Neural crest cell (in vitro differentiated cells): ENCODE data around the gene MCC. TPM values are rescaled to one million over a fixed set of nuclear protein-coding genes. Genes with fewer than 3 reads are reported as not detected.

Experiments used
- DNase-seq: peaks from one replicate; pipeline ENCODE4 v3.0.0; 2021; ENCODE audit warnings: low read depth, mixed read lengths, low spot score
- H3K27ac Mint-ChIP-seq: one replicate; pipeline ENCODE4 v1.8.0; 2021; ENCODE audit warnings: mild to moderate bottlenecking, mixed read lengths; ENCODE audit not compliant: unreplicated experiment
- H3K27me3 Mint-ChIP-seq: 2 replicates; pipeline ENCODE4 v1.8.0; 2021; ENCODE audit warnings: low read depth, mild to moderate bottlenecking, mixed read lengths
- H3K36me3 Mint-ChIP-seq: 2 replicates; pipeline ENCODE4 v1.8.0; 2021; ENCODE audit warnings: low read depth, mild to moderate bottlenecking, mixed read lengths
- H3K4me1 Mint-ChIP-seq: 2 replicates; pipeline ENCODE4 v1.8.0; 2021; ENCODE audit warnings: mixed read lengths
- H3K4me3 Mint-ChIP-seq: one replicate; pipeline ENCODE4 v1.8.0; 2021; ENCODE audit warnings: mild to moderate bottlenecking, mixed read lengths
- H3K9me3 Mint-ChIP-seq: 2 replicates; pipeline ENCODE4 v1.8.0; 2021; ENCODE audit warnings: mixed read lengths
- total RNA-seq: library from RNA; stranded (reverse); gene quantifications from 2 replicates; pipeline ENCODE4 v1.2.1, GENCODE V29; 2021
- TF ChIP-seq, protein P1 (sequence below): fragments of 200-600 bp; sonication (generic); conservative IDR thresholded peaks from 2 replicates; pipeline ENCODE4 v1.5.0; 2021; ENCODE audit warnings: antibody characterized with exemption, mild to moderate bottlenecking

MCC gene
- total RNA-seq, 1 donor from 2014 or later, result 10.8 TPM

DNA sequence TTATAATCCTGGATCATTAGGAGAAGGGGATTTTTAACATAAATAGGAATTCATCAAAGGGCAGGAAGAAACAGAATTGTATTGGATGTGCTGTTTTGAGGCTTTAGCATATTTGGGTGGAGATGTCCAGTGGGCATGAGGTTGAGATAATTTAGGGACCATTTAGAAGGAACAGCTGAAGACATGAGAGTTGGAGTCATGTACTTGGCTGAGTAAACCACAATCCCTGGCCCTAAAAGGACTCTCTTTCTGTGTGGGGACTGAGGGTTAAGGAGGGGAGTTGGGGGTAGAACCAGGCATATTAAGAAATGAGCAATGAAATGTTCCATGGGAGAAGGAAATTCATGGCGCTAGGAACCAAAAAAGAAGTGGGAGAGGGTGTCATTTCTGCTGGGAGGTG is 450.1 kb downstream of the MCC start:
- Mint-ChIP-seq H3K4me1 (peaks cover 9% of the 10 kb centered on the region), H3K9me3 (no peaks in the 10 kb centered on the region), H3K4me3 (no peak overlapping the region), H3K27ac (no peak overlapping the region), H3K36me3 (peaks cover 5% of the 10 kb centered on the region), H3K27me3 (no peaks in the 10 kb centered on the region)
- TF ChIP-seq, protein P1, sequence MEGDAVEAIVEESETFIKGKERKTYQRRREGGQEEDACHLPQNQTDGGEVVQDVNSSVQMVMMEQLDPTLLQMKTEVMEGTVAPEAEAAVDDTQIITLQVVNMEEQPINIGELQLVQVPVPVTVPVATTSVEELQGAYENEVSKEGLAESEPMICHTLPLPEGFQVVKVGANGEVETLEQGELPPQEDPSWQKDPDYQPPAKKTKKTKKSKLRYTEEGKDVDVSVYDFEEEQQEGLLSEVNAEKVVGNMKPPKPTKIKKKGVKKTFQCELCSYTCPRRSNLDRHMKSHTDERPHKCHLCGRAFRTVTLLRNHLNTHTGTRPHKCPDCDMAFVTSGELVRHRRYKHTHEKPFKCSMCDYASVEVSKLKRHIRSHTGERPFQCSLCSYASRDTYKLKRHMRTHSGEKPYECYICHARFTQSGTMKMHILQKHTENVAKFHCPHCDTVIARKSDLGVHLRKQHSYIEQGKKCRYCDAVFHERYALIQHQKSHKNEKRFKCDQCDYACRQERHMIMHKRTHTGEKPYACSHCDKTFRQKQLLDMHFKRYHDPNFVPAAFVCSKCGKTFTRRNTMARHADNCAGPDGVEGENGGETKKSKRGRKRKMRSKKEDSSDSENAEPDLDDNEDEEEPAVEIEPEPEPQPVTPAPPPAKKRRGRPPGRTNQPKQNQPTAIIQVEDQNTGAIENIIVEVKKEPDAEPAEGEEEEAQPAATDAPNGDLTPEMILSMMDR, result no peak
- no peak for DNase-seq

DNA sequence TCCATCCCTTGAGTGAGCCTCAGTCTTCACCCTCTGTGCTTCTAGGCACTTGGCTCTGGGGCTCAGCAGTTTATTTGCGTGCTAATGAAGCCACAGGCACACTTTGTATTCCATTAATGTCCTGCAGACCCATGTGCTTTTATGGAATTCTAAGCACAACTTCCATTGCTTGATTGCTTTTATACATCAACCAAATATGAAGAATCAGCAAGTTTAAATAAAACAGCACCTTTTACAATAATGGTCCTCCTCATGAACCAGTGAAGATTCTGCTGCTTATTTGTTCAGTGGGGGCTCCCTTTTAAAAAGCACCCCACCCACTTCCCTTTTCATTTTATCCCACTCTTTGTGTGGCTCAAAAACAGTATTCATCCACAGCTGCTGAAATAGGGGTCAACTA is 451.4 kb downstream of the MCC start:
- Mint-ChIP-seq H3K4me1 (peaks cover 8% of the 10 kb centered on the region), H3K9me3 (no peaks in the 10 kb centered on the region), H3K4me3 (no peak overlapping the region), H3K27ac (no peak overlapping the region), H3K27me3 (no peaks in the 10 kb centered on the region), H3K36me3 (peaks cover 5% of the 10 kb centered on the region)
- TF ChIP-seq, protein P1, result no peak
- no peak for DNase-seq

DNA sequence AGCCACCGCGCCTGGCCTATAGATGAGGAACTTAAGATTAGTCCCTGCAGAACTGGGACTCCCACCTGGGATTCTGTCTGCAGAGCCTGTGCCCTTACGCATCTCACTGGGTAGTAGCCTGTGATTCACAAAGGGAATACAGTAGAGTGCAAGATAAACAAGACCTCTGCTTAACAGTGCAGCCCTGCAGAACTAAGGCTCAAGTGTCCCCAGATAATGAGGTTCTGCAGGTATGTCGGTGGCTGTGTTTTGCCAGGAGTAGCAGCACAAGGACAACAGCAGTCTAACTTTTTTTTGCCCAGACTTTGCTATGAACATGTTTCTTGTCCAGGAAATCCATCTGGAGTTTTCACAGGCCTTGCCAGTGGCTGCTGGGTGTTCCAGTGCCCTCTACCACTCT is 451.9 kb downstream of the MCC start:
- Mint-ChIP-seq H3K27ac (no peak overlapping the region), H3K36me3 (peaks cover 5% of the 10 kb centered on the region), H3K9me3 (no peaks in the 10 kb centered on the region), H3K4me1 (peaks cover 8% of the 10 kb centered on the region), H3K27me3 (no peaks in the 10 kb centered on the region), H3K4me3 (no peak overlapping the region)
- no peak for DNase-seq
- TF ChIP-seq, protein P1, result no peak

DNA sequence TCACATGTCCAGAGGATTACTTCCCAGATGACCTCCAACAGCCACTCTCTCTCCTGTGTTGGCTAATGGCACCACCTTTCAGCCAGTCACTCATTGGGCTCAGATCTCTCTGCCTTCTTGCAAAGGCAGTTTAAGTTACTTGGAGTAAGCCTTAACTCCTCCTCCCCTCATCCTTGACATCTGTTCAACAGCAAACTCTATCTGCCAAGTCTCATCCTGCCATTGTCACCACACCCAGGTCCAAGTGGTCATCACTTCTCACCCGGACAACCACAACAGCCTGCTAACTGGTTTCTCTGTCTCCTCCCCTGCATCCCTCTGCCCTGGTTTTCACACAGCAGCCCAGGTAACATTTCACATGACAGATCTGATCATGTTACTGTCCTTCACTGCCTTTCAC is 453.2 kb downstream of the MCC start:
- peaks cover 8% of the 10 kb centered on the region for H3K4me1 Mint-ChIP-seq
- TF ChIP-seq, protein P1, result no peak
- no peaks in the 10 kb centered on the region for H3K27me3 Mint-ChIP-seq
- no peak overlapping the region for H3K4me3 Mint-ChIP-seq
- no peaks in the 10 kb centered on the region for H3K9me3 Mint-ChIP-seq
- no peak for DNase-seq
- H3K36me3 Mint-ChIP-seq, result peaks cover 5% of the 10 kb centered on the region
- peak overlapping the region; percentile 60 for H3K27ac Mint-ChIP-seq

GRCh38 chr5:113034182-113034773 is 454.0 kb downstream of the MCC start:
- H3K27ac Mint-ChIP-seq, result no peak overlapping the region
- peaks cover 12% of the 10 kb centered on the region for H3K36me3 Mint-ChIP-seq
- H3K4me3 Mint-ChIP-seq, result no peak overlapping the region
- H3K4me1 Mint-ChIP-seq, result peaks cover 8% of the 10 kb centered on the region
- H3K27me3 Mint-ChIP-seq, result no peaks in the 10 kb centered on the region
- no peak for DNase-seq
- TF ChIP-seq, protein P1, result no peak
- H3K9me3 Mint-ChIP-seq, result no peaks in the 10 kb centered on the region
